Activated CD4-positive, alpha-beta T cell treated with anti-CD3 and anti-CD28 coated beads for 36 hours (primary cell): ENCODE data around the gene CELF2. TPM values are rescaled to one million over a fixed set of nuclear protein-coding genes. Genes with fewer than 3 reads are reported as not detected.
A peak's percentile ranks its signal among the peaks of the same experiment; 100 is the strongest.

Experiments
- ATAC-seq: fragments of 200-7000 bp; cut with Tn5 transposase; one replicate; pipeline ENCODE4 v1.10.0; 2021; ENCODE audit warnings: mild to moderate bottlenecking, moderate library complexity
- CTCF ChIA-PET: fragments of 350-600 bp; sonication (Branson Sonifier 250); formaldehyde crosslinking; loops from one replicate; lab custom pipeline; 2021; ENCODE audit warnings: antibody characterized with exemption; lab: Charles Lee
- POLR2A ChIA-PET: fragments of 350-600 bp; sonication (Branson Sonifier 250); formaldehyde crosslinking; loops from one replicate; lab custom pipeline; 2021; ENCODE audit warnings: antibody characterized with exemption, inconsistent platforms; lab: Charles Lee
- DNase-seq: peaks from one replicate; pipeline ENCODE4 v3.0.0-alpha.2; 2020
- H3K27ac Mint-ChIP-seq: one replicate; pipeline ENCODE4 v1.8.0; 2021; ENCODE audit warnings: mixed read lengths
- H3K27me3 Mint-ChIP-seq: one replicate; pipeline ENCODE4 v1.8.0; 2021; ENCODE audit warnings: mixed read lengths
- H3K36me3 Mint-ChIP-seq: one replicate; pipeline ENCODE4 v1.8.0; 2021; ENCODE audit warnings: low read depth, mixed read lengths
- H3K4me1 Mint-ChIP-seq: one replicate; pipeline ENCODE4 v1.8.0; 2021; ENCODE audit warnings: mixed read lengths
- H3K4me3 Mint-ChIP-seq: one replicate; pipeline ENCODE4 v1.8.0; 2021; ENCODE audit warnings: mild to moderate bottlenecking, moderate library complexity, mixed read lengths
- H3K9me3 Mint-ChIP-seq: one replicate; pipeline ENCODE4 v1.8.0; 2021; ENCODE audit warnings: low read depth, mixed read lengths
- intact Hi-C, 2 experiments: fragments of 100-400 bp; cut with DNase I in 1 of 2; cut with micrococcal nuclease in 1 of 2; formaldehyde crosslinking; loops; one replicate each; pipeline versions ENCODE4 v1.14.2 to v1.15.1; 2022 to 2024; cut with DNase I, micrococcal nuclease
- total RNA-seq, 2 experiments: library from RNA; stranded (reverse); gene quantifications; one replicate each; pipeline ENCODE4 v1.2.3, GENCODE V29; 2021

Gene CELF2
- total RNA-seq, 2 experiments from 2014 or later = 102 to 119 TPM

- H3K36me3 Mint-ChIP-seq = peaks cover 91% of the 10 kb centered on the region
- peaks cover 95% of the 10 kb centered on the region for H3K4me1 Mint-ChIP-seq
- H3K4me3 Mint-ChIP-seq = no peak overlapping the region
- POLR2A ChIA-PET = interaction anchor here (0.5 kb wide), 1 partner anchor 180 kb away, joined by 4 read pairs; no protein-coding TSS in a partner anchor
- ATAC-seq (no peak), DNase-seq (no peak)
- CTCF ChIA-PET = interaction anchor here (0.9 to 1.7 kb wide), 6 partner anchors 8 to 94 kb away, joined by 3 to 5 read pairs (median 4); no protein-coding TSS in a partner anchor
- H3K27ac Mint-ChIP-seq = peak overlapping the region; percentile 47
- no peaks in the 10 kb centered on the region for H3K27me3 Mint-ChIP-seq
- no peaks in the 10 kb centered on the region for H3K9me3 Mint-ChIP-seq
- intact Hi-C loops = no loop called here
Observed at GRCh38 chr10:11260170-11260569, 242.5 kb downstream of the CELF2 start.

DNA sequence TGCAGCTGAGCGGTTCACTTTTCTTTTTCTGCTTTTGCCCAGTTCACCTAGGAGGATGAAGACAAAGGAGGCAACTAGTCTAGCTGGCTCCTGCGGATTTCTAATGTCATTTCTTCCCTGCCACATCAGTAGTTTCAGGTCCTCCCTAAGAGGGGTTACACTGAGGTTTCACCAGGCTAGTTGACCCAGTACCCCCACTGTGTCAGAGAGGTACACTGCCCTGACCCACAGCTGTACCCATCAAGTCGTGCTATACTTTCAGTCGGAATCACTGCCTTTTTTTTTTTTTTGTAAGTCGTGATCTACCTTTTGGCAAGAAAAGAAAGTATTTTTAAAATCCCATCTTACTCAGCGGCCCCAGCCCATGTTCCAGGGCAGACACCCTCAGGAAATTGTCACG is 243.5 kb downstream of the CELF2 start:
- Mint-ChIP-seq H3K9me3 (no peaks in the 10 kb centered on the region), H3K4me3 (no peak overlapping the region), H3K27ac (no peak overlapping the region), H3K4me1 (peaks cover 94% of the 10 kb centered on the region), H3K36me3 (peaks cover 90% of the 10 kb centered on the region), H3K27me3 (no peaks in the 10 kb centered on the region)
- ATAC-seq (no peak), DNase-seq (no peak)
- ChIA-PET POLR2A (no interaction called here), CTCF (interaction anchor here (0.8 to 1.7 kb wide), 3 partner anchors 8 to 28 kb away, joined by 3 to 5 read pairs (median 4); no protein-coding TSS in a partner anchor)
- intact Hi-C loops = no loop called here

DNA sequence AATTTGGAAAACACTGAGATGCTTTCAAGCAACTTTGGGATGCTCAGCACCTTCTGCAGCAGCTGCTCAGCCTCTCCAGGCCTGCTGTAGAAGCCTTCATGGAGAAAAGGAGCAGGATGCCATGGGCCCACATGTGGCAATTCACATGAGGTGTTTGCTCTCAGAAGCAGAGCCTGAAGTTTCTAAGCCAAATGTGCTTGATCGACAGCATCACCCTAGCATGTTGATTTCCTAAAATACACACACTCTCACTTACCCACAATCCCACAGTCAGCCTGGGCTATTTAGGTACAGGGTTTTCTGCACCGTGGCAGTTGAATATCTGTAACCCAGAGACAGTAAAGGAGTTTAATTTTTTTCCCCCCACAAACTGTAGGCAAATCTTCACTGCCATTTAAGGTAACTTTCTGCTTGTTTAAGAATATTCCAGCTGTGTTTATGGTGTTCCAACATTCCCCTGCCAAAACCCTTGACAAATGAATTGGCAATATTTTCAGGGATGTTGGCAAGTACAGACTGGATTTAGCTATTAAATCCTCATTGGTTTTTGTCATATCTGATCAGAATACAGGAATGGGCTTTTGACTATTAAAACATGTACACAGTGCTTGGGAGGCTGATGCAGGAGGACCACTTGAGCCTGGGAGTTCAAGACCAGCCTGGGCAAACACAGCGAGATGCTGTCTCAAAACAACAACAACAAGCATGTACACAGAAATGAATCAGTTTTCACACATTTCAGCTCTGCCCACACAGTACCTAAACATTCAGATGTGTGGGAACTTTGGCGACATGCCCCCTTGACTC is 244.2 kb downstream of the CELF2 start:
- peak; percentile 24 for ATAC-seq
- POLR2A ChIA-PET = no interaction called here
- Mint-ChIP-seq H3K27me3 (no peaks in the 10 kb centered on the region), H3K36me3 (peaks cover 88% of the 10 kb centered on the region), H3K27ac (peak overlapping the region; percentile 82), H3K4me3 (no peak overlapping the region), H3K9me3 (no peaks in the 10 kb centered on the region), H3K4me1 (peaks cover 92% of the 10 kb centered on the region)
- CTCF ChIA-PET = interaction anchor here (0.6 to 1.7 kb wide), 7 partner anchors 8 to 109 kb away, joined by 3 to 5 read pairs (median 3); no protein-coding TSS in a partner anchor
- intact Hi-C loops = no loop called here
- no peak for DNase-seq

DNA sequence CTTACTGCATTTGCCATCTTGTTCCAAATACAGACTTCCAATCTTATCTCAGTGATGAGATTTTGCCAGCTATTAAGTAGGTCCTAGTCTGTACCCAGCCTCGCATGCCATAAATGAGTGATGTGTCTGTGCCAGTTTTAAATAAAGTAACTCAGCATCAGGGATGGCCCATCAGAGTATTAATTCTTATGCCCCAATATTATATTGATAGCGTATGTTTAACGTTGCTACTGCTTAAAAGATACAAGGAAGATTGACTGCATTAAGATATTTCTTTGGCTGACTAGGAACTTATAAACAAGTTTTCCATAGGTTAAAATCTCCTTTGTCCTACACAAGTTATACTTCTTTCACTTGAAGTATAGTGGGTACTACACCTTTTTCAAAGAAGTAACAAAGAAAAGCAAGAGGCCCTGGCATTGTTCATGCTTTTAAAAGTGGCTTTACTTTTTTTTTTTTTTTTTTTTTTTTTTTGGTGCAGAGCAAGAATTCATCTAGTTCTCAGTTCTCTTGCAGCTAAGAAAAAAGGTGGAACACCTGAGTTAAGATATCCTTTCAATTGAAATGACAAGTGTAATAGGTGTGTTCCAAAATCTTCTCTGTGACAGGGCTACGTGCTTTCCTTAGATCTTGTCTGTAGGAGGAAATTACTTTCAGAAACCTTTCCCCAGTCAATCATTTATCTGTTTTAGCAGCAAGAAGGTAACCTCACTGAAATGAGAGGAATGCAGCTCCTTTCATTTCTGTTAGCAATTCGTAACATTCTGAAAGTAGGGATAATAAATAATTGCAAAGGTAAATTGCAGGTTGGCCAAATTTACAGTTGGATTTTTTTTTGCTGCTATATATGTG is 245.0 kb downstream of the CELF2 start:
- Mint-ChIP-seq H3K36me3 (peaks cover 86% of the 10 kb centered on the region), H3K27me3 (no peaks in the 10 kb centered on the region), H3K4me1 (peaks cover 92% of the 10 kb centered on the region), H3K27ac (peak overlapping the region; percentile 82), H3K9me3 (no peaks in the 10 kb centered on the region), H3K4me3 (no peak overlapping the region)
- no peak for DNase-seq
- ATAC-seq = no peak
- ChIA-PET POLR2A (no interaction called here), CTCF (interaction anchor here (0.6 to 1.4 kb wide), 7 partner anchors 8 to 110 kb away, joined by 3 to 5 read pairs (median 3); no protein-coding TSS in a partner anchor)
- intact Hi-C loops = no loop called here

DNA sequence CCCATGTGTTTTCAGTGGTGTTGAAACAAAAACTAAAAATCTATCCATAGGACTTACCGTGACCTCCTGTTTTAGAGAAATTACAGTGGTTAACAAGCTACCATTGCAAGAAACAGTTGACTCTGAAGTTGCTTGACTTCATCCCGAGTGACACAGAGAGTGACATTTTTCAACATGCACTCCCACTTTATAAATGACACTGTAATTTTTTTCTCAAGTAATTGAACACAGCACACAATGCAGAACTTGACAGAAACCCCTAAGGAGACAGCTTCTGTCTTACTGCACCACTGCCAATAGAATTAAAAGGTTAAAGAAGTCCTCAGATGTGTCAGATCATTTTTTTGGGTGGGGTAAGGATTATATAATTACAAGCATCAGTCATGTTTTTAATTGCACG is 246.1 kb downstream of the CELF2 start:
- POLR2A ChIA-PET = interaction anchor here (0.7 kb wide), 1 partner anchor 28 kb away, joined by 3 read pairs; no protein-coding TSS in a partner anchor
- H3K4me3 Mint-ChIP-seq = no peak overlapping the region
- H3K4me1 Mint-ChIP-seq = peaks cover 87% of the 10 kb centered on the region
- peak overlapping the region; percentile 28 for H3K27ac Mint-ChIP-seq
- no peaks in the 10 kb centered on the region for H3K9me3 Mint-ChIP-seq
- ATAC-seq (no peak), DNase-seq (no peak)
- peaks cover 80% of the 10 kb centered on the region for H3K36me3 Mint-ChIP-seq
- intact Hi-C loops = no loop called here
- H3K27me3 Mint-ChIP-seq = no peaks in the 10 kb centered on the region
- CTCF ChIA-PET = interaction anchor here (1.4 kb wide), 1 partner anchor 55 kb away, joined by 3 read pairs; no protein-coding TSS in a partner anchor

DNA sequence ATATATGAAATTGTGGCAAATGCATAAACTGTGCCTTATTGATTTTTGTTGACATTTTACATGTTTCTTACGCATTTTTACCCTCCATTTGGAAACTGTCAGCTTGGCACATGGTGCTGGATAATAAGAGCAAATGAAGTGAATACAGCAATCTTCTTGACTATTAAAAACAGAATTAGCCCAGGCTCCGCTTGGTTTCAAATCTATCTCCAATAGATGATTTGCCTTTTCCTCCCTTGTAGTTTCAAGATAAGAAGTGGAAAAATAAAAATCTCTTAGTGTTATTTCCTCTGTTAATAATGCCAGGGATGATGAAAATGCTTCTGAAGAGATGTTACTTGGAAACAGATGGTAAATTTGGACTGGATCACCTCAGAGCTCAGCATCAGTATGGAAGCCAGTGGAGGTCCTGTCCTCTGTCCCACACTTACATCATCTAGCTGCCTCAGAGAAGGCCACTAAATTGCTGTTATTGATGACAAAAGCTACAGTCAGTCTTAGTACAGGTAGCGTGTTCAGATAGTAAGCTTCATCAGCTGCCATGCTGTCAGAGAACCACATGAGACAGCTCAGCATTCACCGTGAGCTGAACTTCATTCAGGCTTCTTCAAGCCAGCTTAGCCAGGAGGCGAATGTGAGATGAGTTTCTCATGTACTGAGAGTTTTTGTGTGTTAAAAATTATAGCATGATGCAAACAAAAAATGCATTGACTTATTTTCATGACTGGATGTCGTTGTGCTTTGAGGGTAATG is 246.8 kb downstream of the CELF2 start:
- DNase-seq = no peak
- POLR2A ChIA-PET = interaction anchor here (0.7 kb wide), 1 partner anchor 21 kb away, joined by 3 read pairs; no protein-coding TSS in a partner anchor
- peaks cover 89% of the 10 kb centered on the region for H3K4me1 Mint-ChIP-seq
- intact Hi-C loops = no loop called here
- peak overlapping the region; percentile 47 for H3K27ac Mint-ChIP-seq
- CTCF ChIA-PET = interaction anchor here (0.8 to 1.5 kb wide), 4 partner anchors 8 to 23 kb away, joined by 3 to 5 read pairs (median 4); no protein-coding TSS in a partner anchor
- no peaks in the 10 kb centered on the region for H3K9me3 Mint-ChIP-seq
- no peak for ATAC-seq
- no peaks in the 10 kb centered on the region for H3K27me3 Mint-ChIP-seq
- no peak overlapping the region for H3K4me3 Mint-ChIP-seq
- H3K36me3 Mint-ChIP-seq = peaks cover 81% of the 10 kb centered on the region

DNA sequence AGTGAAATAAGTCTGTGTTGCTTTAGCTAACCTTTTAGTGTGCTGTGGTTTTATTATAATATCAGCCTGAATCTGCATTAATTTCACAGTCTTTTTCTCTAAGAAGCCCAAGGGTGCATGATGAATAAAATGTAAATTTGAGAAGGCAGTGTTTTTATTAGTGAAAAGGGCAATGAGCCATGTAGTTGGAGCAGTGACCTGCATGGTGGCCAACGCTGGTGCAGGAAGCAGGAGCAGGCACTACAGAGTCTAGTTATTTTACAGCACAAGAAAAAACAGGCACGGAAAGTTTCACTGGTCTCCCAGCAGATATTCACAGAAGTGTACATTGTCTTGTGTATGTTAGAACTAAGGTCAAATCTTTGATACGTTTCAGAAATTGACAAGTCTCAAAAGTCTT is 247.8 kb downstream of the CELF2 start:
- ATAC-seq (no peak), DNase-seq (no peak)
- POLR2A ChIA-PET = no interaction called here
- Mint-ChIP-seq H3K4me1 (peaks cover 90% of the 10 kb centered on the region), H3K27ac (peak overlapping the region; percentile 47), H3K27me3 (no peaks in the 10 kb centered on the region), H3K9me3 (no peaks in the 10 kb centered on the region), H3K36me3 (peaks cover 82% of the 10 kb centered on the region), H3K4me3 (no peak overlapping the region)
- CTCF ChIA-PET = interaction anchor here (0.9 to 1.5 kb wide), 3 partner anchors 9 to 20 kb away, joined by 3 to 5 read pairs (median 3); no protein-coding TSS in a partner anchor
- intact Hi-C loops = no loop called here

DNA sequence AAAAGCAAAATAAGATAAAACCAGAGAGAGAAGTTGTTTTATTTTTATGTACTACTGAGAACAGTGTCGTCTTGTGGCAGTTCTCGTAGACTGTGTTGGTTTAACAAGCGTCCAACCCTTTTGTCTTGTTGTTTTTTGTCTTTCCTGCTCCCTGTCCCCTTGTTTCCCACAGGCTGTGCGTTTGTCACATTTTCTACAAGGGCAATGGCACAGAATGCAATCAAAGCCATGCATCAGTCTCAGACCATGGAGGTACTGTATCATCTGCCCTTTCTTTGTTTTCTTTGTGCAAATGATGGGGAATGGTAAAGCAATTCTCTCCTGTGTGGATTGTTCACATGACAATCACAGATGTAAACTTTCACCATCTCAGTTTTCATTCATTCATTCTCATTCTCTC is 248.8 kb downstream of the CELF2 start:
- intact Hi-C loops = loop anchor here in 1 of 2 experiments (2.0 kb wide), 1 partner anchor 22 kb away; no protein-coding TSS in a partner anchor
- H3K9me3 Mint-ChIP-seq = no peaks in the 10 kb centered on the region
- H3K4me3 Mint-ChIP-seq = no peak overlapping the region

GRCh38 chr10:11270135-11270857 is 252.6 kb downstream of the CELF2 start:
- Mint-ChIP-seq H3K9me3 (no peaks in the 10 kb centered on the region), H3K36me3 (peaks cover 82% of the 10 kb centered on the region), H3K4me3 (peak overlapping the region; percentile 27), H3K27ac (peak overlapping the region; percentile 81), H3K27me3 (no peaks in the 10 kb centered on the region), H3K4me1 (peaks cover 90% of the 10 kb centered on the region)
- DNase-seq (peak; percentile 88), ATAC-seq (peak; percentile 60)
- intact Hi-C loops = loop anchor here (1.0 to 10.0 kb wide), 9 partner anchors 33 to 253 kb away; partner anchors contain the start of gene CELF2 (in 2 of the 2)
- CTCF ChIA-PET = interaction anchor here (0.6 to 2.2 kb wide), 23 partner anchors 9 to 558 kb away, joined by 3 to 8 read pairs (median 4); no protein-coding TSS in a partner anchor
- POLR2A ChIA-PET = interaction anchor here (0.7 to 2.0 kb wide), 6 partner anchors 32 to 101 kb away, joined by 3 to 5 read pairs (median 4); no protein-coding TSS in a partner anchor

More for the DNA sequence above, 248.8 kb downstream of the CELF2 start:
- ATAC-seq (no peak), DNase-seq (no peak)
- ChIA-PET CTCF (no interaction called here), POLR2A (no interaction called here)
- peaks cover 91% of the 10 kb centered on the region for H3K4me1 Mint-ChIP-seq
- H3K27ac Mint-ChIP-seq = peak overlapping the region; percentile 41
- no peaks in the 10 kb centered on the region for H3K27me3 Mint-ChIP-seq
- H3K36me3 Mint-ChIP-seq = peaks cover 83% of the 10 kb centered on the region

GRCh38 chr10:11270858-11271179 is 253.1 kb downstream of the CELF2 start:
- Mint-ChIP-seq H3K36me3 (peaks cover 83% of the 10 kb centered on the region), H3K4me1 (peaks cover 90% of the 10 kb centered on the region), H3K4me3 (no peak overlapping the region), H3K9me3 (no peaks in the 10 kb centered on the region), H3K27me3 (no peaks in the 10 kb centered on the region), H3K27ac (peak overlapping the region; percentile 76)
- ChIA-PET CTCF (interaction anchor here (0.6 to 2.2 kb wide), 13 partner anchors 8 to 125 kb away, joined by 3 to 8 read pairs (median 5); no protein-coding TSS in a partner anchor), POLR2A (interaction anchor here (0.7 to 2.0 kb wide), 5 partner anchors 32 to 102 kb away, joined by 3 to 5 read pairs (median 4); no protein-coding TSS in a partner anchor)
- intact Hi-C loops = loop anchor here (1.0 to 10.0 kb wide), 9 partner anchors 34 to 254 kb away; partner anchors contain the start of gene CELF2 (in 2 of the 2)
- DNase-seq (no peak), ATAC-seq (no peak)
